Neutrophil (primary cell): ENCODE results near the gene SH3PXD2B.

ENCODE experiments used
- H3K27ac ChIP-seq: fragments of 200-600 bp; sonication (generic); 2 replicates; pipeline ENCODE4 v1.5.1; 2016; ENCODE audit warnings: mild to moderate bottlenecking, moderate library complexity
- H3K27me3 ChIP-seq: fragments of 200-600 bp; sonication (generic); 2 replicates; pipeline ENCODE4 v1.6.0; 2016; ENCODE audit warnings: mild to moderate bottlenecking
- H3K36me3 ChIP-seq: fragments of 200-600 bp; sonication (generic); 2 replicates; pipeline ENCODE4 v1.5.1; 2017
- H3K4me1 ChIP-seq, 2 experiments: fragments of 200-600 bp in 1 of 2; sonication (generic) in 1 of 2; 1 replicate in 1 of 2; 2 replicates in 1 of 2; pipeline versions ENCODE4 v1.5.1 to v1.6.1; 2013 to 2016; ENCODE audit warnings: low read depth in 1 of 2, low read length in 1 of 2, mild to moderate bottlenecking in 1 of 2, moderate library complexity in 1 of 2; ENCODE audit not compliant: control insufficient read depth in 1 of 2, insufficient read depth in 1 of 2
- H3K4me3 ChIP-seq, 2 experiments: fragments of 200-600 bp in 1 of 2; sonication (generic) in 1 of 2; 1 replicate in 1 of 2; 2 replicates in 1 of 2; pipeline ENCODE4 v1.5.1; 2013 to 2016; ENCODE audit warnings: low read depth in 1 of 2, low read length in 1 of 2, mild to moderate bottlenecking in 1 of 2, moderate library complexity in 1 of 2
- H3K9me3 ChIP-seq: fragments of 200-600 bp; sonication (generic); 2 replicates; pipeline ENCODE4 v1.5.1; 2016
- TF ChIP-seq, protein P1 (sequence below): fragments of 200-600 bp; sonication (generic); IDR thresholded peaks from 2 replicates; pipeline ENCODE4 v1.5.1; 2016; ENCODE audit warnings: antibody characterized with exemption

SH3PXD2B gene

DNA sequence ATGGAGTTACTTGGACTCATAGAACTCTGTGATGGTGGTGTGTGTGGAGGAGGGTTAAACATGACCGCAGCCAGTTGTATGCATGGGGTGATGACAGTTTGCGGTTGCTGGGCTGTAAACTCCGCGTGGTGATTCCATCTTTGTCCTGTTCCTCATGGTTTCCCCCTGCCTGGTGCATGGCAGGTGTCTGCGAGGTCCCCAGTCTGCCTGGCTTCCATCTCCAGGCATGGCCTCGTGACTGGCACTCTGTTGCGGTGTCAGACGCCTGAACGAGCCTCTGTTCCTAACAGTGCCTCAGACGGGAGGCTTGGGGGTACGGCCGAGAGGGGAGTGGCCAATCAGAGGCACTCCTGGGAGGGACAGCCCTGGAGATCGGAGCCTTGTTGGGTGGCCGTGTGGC is 33.9 kb upstream of the SH3PXD2B start:
- Histone ChIP-seq H3K27ac (no peak overlapping the region), H3K4me1 (no peaks in the 10 kb centered on the region), H3K4me3 (no peak overlapping the region), H3K9me3 (no peaks in the 10 kb centered on the region), H3K27me3 (no peaks in the 10 kb centered on the region), H3K36me3 (no peaks in the 10 kb centered on the region)
- TF ChIP-seq, protein P1, sequence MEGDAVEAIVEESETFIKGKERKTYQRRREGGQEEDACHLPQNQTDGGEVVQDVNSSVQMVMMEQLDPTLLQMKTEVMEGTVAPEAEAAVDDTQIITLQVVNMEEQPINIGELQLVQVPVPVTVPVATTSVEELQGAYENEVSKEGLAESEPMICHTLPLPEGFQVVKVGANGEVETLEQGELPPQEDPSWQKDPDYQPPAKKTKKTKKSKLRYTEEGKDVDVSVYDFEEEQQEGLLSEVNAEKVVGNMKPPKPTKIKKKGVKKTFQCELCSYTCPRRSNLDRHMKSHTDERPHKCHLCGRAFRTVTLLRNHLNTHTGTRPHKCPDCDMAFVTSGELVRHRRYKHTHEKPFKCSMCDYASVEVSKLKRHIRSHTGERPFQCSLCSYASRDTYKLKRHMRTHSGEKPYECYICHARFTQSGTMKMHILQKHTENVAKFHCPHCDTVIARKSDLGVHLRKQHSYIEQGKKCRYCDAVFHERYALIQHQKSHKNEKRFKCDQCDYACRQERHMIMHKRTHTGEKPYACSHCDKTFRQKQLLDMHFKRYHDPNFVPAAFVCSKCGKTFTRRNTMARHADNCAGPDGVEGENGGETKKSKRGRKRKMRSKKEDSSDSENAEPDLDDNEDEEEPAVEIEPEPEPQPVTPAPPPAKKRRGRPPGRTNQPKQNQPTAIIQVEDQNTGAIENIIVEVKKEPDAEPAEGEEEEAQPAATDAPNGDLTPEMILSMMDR, result no peak

DNA sequence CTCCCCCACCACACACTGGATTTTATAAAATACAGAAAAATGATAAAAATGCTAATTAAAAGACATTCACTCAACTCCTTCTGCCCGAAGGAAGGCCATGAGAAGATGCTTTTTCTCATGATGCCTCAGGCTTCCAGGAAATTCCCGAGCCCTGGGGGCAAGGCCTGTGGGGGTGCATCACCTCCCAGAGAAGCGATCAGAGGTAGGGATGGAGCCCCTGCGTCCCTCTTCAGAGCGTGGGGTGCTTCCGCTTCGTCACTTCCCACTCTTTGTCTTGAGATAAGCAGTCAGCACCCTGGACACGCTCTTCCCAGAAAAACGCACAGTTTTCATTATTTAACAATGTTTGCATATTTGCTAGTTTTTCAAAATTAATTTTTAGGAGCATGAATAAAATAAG is 33.3 kb upstream of the SH3PXD2B start:
- TF ChIP-seq, protein P1, result no peak
- H3K27ac ChIP-seq, result no peak overlapping the region
- H3K27me3 ChIP-seq, result no peaks in the 10 kb centered on the region
- no peaks in the 10 kb centered on the region for H3K9me3 ChIP-seq
- H3K4me3 ChIP-seq, result no peak overlapping the region
- H3K4me1 ChIP-seq, result no peaks in the 10 kb centered on the region
- H3K36me3 ChIP-seq, result no peaks in the 10 kb centered on the region

DNA sequence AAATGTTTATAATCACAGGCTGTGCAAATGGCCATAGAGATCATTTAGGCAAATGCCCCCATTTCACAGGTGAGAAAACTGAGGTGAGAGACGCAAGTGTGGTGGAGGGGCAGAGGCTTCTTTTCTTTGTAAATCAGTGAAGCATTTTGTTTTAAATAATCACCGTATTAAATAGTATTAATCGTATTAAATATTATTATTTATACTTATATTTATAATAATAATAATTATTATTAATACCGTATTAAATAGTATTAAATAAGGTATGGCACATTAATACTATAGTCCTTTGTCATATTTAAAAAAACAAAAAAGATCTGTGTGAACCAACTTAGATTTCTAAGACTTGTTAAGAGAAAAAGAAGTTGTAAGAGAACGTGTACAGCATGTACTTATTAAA is 32.6 kb upstream of the SH3PXD2B start:
- no peaks in the 10 kb centered on the region for H3K27me3 ChIP-seq
- H3K27ac ChIP-seq, result no peak overlapping the region
- no peaks in the 10 kb centered on the region for H3K4me1 ChIP-seq
- H3K36me3 ChIP-seq, result no peaks in the 10 kb centered on the region
- H3K9me3 ChIP-seq, result no peaks in the 10 kb centered on the region
- H3K4me3 ChIP-seq, result no peak overlapping the region
- TF ChIP-seq, protein P1, result no peak

DNA sequence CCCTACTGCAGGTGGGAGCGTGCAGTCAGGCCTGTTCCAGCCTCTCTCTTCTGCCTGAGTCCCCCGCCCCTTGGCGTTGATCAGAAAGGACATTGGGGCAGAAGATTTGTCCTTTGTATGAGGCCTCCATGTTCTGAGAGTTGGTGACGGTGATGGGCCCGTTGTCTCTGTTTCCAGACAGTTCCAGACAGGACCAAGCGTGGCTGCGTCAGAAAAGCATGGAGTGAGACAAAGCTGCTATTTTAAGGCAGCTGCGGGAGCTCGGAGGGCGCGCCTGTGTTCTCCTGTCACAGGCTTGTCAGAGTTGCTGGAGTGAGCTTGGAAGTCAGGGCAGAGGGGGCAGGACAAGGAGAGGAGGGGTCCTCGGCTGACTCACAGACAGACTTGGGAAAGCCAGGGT is 32.1 kb upstream of the SH3PXD2B start:
- H3K27ac ChIP-seq, result no peak overlapping the region
- no peak overlapping the region for H3K4me3 ChIP-seq
- H3K9me3 ChIP-seq, result no peaks in the 10 kb centered on the region
- no peaks in the 10 kb centered on the region for H3K4me1 ChIP-seq
- TF ChIP-seq, protein P1, result no peak
- H3K27me3 ChIP-seq, result no peaks in the 10 kb centered on the region
- H3K36me3 ChIP-seq, result no peaks in the 10 kb centered on the region

DNA sequence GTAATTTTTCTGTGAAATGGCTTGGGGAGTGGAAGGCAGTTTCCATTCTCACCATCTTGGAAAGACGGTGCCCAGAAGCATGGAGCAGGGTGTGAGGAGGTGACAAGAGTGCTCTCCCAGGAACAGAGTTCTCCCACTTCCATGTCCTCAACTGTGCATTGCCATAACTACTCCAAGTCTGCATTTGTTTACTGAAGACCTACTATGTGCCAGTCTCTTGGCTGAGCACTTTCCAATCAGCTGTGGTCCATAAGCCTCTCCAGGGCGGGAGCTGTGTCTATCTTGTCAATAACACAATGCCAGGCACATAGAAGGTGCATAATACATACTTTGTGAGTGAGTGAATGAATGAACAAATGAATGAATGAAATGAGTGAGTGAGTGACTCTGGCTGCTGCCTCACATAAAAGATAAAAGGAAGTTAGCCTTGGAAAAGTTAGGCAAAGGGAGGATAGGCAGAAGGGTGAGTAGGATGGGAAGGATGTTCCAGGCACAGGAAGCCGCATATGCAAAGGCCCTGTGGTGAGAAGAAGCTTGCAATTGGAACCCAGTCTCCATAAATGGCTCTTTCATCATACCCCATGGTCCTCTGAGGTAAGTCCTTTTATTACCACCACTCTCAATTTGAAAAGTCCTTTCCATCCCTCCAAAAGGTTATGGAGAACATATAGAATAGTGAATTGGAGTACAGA is 31.3 kb upstream of the SH3PXD2B start:
- no peak overlapping the region for H3K27ac ChIP-seq
- H3K4me1 ChIP-seq, result no peaks in the 10 kb centered on the region
- H3K9me3 ChIP-seq, result no peaks in the 10 kb centered on the region
- H3K27me3 ChIP-seq, result no peaks in the 10 kb centered on the region
- no peaks in the 10 kb centered on the region for H3K36me3 ChIP-seq
- H3K4me3 ChIP-seq, result no peak overlapping the region
- TF ChIP-seq, protein P1, result no peak
